ENCODE results near the gene NPHP1.
"Not testable (repeated sequence)": the region's sequence is repeated elsewhere in the genome, so short reads cannot be mapped to it uniquely, and the experiment has no call there.

NPHP1 gene

DNA sequence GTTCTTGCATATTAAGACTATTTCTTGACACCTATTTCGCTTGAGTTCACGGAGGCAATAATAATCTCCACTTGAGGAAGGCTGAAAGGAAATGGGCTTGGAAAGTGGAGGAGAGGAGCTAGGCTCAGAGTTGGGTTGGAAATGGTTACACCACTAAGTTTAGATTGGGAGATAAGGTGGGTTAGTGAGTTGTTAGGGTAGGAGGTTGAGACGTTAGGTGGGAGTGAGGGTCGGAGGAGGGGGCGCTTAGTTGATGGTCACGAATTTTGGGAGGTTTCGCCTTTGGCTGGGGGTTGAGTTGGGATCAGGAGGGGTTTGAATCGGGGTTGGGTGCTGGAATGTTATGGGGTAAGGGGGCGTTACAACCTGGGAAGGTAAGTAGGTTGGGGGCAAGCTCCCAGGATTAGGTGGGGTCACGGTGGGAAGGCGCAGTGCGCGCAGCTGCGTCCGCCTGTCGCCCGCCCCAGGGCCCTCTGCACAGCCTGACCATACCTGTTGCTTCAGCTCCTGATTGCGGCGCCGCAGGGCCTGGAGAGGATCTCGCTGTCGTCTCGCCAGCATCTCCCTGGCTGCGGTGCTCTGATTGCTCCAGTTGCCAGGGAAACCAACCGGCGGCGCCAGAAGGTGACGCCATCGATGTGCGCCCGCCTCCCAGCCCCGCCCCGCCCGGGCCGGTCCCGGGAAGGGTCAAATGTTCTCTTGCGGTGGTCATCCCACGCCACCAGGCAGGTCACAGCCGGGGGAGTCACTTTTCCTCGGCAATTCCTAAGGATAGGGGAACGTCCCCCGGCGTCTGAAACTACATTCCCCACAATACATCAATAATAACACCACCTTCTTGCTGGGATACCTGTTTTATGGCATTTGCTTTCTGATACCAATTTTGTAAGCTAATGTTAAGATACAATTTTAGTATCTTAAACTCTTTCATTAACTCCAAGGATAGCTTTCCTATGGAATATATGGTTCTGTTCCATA is at the start of gene NPHP1:
Gene NPHP1, minus strand, starts transcription at position 606 of the 978 bp plus-strand sequence. Its CDS starts 45 bp downstream, at position 561.
- peak; percentile 64 to 85 for DNase-seq

- not testable (repeated sequence) for DNase-seq
Measured at GRCh38 chr2:110248081-110248795, 43.4 kb upstream of the NPHP1 start.

DNA sequence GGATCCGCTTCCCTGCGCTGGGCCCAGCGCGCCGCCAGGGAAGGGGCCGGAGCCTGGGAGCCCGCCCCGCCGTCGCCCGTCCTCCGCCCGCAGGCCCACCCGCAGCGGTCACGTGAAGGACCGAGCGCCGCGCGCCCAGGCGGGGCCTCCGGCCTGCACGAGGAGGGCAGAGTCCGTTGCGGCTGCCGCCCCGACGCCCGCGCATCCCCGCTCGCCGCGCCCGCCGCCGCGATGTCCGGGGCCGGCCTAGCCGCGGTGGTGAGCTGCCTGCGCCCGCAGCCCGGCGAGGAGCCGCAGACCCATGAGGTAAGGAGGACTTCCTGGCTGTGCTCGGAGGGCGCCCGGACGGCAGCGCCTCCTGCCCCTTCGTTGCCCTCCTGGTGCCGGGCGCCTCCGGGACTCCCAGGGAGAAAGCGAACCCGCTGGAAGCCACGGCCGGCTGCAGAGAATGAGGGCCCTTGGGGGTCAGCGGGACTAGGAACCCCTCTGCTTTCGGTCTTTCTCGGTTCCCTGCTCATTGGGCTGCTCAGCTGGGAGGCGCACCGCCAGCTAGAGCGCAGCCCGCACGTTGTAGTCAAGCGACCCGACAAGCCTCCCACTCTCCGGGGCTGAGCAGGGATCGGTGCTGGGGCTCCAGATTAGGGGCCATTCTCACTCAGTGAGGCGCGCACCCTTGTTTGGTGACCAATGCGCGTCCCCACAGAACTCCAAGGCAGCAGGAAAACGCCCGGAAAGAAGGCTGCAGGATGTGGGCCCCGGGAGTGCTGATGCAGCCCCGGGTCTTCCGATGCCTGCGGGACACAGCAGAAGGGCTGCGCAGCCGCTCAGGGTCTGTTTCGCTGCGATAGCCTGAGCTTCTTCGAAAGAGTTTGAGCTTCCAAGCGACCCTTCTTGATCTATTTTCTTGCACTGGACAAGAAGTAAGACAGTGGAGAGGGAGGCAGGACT is 40.9 kb upstream of the NPHP1 start:
- DNase-seq = not testable (repeated sequence)

DNA sequence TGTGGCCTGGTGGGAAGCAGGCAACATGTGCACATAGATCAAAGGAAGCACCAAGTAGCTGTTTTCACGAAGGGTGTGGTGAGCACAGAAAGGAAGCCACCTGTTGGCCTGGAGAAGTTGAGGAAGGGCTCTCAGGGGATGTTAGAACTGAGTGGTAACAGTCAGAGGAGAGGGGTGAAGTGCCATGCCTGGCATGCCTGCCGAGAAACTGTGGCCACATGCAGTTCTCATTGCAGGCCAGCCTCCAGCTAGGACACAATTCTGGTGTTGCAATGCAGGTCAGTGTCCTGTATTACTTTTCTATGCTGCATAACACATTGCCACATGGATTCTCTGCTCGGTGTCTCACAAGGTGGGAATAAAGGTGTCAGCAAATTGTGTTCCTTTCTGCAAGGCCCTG is 38.5 kb upstream of the NPHP1 start:
- DNase-seq = not testable (repeated sequence)

DNA sequence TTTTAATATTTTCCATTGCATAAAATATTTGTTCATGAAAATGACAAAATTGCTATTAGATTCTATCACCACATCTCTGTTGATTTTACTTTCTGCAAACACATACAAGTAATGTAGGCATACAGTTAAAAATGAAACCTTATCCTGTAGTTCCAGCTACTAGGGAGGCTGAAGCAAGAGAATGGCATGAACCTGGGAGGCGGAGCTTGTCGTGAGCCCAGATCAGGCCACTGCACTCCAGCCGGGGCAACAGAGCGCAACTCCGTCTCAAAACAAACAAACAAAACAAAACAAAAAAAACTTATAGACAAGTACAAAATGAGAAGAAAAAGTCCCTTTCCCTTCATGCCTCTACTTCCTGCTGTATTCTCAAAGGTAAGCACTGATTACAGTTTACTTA is 29.7 kb upstream of the NPHP1 start:
- not testable (repeated sequence) for DNase-seq

DNA sequence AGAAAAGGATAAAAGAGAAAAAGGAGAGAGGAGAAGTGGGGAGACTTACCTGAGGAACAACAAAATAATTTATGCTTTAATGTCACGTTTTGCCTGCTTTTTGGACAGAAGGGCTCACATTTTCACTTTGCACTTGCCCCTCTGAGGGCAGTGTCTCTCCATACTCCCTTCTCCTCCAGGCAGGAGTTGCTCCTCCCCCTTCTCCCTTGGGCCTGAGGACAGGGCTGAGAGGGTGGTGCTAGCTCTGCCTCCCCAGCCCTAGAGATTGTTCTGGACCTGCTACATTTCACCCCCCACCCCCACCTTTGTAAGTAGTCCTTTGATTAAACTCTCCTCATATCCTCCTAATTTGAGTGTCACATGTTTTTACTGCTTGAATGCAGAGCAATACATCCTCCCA is 25.1 kb upstream of the NPHP1 start:
- DNase-seq = not testable (repeated sequence)

GRCh38 chr2:110222626-110223025 is 17.8 kb upstream of the NPHP1 start:
- DNase-seq = not testable (repeated sequence)

GRCh38 chr2:110221938-110222337 is 17.1 kb upstream of the NPHP1 start:
- DNase-seq = no peak

DNA sequence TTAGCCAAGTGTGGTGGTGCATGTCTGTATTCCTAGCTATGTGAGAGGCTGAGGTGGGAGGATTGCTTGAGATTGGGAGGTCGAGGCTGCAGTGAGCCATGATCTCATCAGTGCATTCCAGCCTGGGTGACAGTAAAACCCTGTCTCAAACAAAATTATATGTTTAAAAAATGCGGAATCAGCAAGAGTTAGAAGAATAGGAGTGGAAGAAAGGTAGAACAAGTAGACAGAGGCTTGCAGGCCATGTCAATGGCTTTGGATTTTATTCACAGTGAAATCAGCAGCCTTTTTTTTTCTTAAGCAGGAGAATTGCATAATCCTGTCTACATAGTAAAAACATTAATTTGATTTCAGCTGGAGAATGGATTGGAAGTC is 15.4 kb upstream of the NPHP1 start:
- no peak for DNase-seq

GRCh38 chr2:110219496-110220189 is 14.8 kb upstream of the NPHP1 start:
- no peak for DNase-seq

DNA sequence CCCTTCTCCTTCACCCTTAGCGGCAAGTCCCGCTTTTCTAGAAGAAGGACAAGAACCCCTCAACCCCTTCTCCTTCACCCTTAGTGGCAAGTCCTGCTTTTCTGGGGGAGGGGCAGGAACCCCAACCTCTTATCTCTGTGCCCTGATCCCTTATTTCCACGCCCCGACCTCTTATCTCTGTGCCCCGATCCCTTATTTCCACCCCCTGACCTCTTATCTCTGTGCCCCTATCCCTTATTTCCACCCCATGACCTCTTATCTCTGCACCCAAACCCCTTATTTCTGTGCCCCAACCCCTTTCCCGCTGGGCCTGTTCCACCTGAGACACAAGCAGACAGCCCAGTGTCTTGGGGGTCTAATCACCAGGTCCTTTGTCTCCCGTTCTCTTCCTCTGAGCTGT is 14.1 kb upstream of the NPHP1 start:
- not testable (repeated sequence) for DNase-seq

DNA sequence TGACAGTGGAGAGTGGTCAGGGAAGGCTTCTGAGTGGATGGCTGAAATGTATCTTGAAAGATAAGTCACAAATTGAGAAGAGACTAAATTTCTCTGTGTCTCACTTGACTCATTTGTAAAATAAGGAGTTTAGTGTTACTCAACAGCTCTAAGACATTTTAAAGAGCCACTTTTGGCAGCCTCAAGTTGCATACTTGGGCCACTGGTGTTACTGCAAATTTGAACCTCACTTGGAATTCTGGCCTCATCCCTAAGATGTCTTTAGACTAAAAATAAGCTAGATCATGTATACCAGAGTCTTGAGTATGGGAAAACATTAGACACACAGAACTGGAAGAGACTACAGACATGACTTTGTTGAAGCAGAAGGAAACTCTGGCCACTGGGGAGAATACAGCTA is 12.0 kb upstream of the NPHP1 start:
- no peak for DNase-seq

DNA sequence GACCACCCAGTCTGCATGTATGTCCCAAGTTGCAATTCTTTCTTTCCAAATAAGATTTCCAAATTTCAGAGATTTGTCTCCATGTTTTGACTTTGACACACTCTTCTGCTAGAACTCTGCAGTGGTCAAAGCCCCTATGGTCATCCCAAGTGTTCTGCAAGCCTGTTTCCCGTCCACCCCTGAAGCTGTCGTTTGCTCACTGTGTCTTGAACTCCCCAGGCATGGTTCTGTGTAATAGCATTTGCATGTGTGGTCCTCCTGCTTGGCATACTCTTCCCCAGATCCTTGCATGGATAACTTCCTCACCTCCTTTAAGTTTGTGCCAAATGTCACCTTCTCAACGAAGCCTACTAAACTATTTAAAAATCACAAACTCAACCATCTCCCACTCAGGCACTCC is 11.4 kb upstream of the NPHP1 start:
- DNase-seq = no peak

DNA sequence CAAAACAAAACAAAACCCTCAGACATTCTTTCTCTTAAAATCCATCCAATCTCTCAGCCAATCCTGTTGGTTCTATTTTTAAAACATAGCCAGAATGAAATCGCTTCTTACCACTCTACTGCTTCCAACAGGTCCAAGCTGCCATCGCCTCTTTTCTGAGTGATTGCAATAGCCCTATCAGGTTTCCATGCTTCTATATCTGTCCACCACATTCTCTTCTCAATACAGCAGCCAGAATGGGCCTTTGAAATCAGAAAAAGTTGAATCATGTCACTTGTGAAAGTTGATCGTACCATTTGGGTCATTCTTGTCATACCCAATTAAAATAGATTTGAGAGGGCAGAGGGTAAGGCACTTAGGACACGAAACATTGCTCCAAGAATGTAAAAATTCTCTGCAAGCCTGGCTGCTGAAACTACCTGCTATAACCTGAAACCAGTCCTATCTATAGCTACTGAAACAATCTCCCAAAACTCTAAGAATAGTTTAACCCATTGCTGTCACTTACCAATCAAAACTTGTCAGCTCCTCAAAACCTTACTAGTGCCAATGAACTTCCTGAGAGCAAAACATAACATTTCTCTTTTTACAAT is 10.8 kb upstream of the NPHP1 start:
- DNase-seq = no peak

DNA sequence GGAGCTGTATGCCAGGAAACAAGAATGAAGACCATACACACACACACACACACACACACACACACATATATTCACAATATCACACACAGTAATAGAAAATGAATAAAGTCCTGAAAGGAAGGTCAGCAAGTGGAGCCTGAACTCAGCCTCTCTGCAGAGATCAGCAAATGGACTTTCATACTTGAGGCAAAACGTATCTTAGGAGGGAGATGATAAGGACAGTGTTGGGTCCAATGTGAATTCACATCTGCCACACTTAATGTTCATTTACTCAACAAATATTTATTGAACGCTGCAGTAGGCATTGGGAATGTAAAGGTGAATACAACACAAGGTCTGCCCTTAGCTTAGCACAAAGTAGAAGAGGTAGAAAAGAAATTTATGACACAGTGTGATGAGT is 10.3 kb upstream of the NPHP1 start:
- DNase-seq = no peak

GRCh38 chr2:110213522-110213921 is 8.7 kb upstream of the NPHP1 start:
- DNase-seq = not testable (repeated sequence)

- DNase-seq = peak; percentile 47 to 70
Measured at GRCh38 chr2:110211938-110212858, 7.4 kb upstream of the NPHP1 start, which contains the start of gene MTLN. Gene MTLN, minus strand, starts transcription at chr2:110212547. Its CDS starts 22 bp downstream, at chr2:110212525.

DNA sequence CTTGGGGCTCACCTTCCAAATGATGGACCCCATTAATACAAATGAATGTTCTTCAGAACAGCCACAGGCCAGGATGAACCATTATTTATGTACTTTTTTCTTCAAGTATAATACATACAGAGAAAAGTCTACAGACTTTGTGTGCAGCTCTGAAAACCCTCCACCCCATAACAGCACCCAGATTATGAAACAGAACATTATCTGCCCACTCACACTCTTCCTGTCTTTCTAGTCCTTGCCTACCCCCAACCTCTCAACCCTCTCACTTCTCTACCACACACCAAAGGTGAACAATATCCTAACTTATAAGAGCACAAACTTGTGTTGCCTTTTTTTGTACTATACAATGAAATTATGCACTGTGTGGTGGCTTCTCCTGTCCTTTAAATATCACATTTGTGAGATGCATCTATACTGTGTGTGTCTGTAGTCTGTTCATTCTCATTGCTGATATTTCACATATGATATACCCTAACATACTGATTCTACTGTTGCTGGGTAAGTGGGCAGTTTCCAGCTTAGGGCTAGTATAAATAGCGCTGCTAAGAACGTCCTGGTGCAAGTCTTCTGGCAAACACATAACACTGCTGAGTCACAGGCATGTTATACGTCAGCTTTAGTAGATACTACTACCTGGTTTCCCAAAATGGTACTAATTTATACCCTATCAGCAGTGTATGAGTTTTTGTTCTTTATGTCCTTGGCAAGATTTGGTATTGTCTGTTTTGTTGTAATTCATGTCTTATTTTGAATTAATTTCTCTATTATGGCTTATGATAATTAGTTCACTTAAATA is 1.0 kb upstream of the NPHP1 start:
- DNase-seq = no peak

DNA sequence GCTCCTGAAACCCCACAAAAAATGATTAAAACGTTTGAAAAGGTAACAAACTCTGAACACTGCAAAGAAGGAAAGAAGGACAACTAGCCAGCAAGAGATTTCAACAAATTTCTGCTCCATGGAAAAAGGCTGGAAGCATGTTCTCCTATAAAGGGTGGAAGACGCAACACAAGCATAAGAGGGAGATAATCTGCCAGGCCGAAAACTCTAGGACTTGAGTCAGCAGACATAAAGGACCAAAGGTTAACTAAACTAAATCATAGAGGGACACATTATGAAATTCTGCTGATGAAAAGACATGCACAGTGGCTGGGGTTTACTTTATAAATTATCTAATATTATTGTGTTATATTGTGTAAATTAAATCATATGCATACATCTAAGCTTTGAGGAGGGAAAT is 6.8 kb downstream of the NPHP1 start:
- no peak for DNase-seq

GRCh38 chr2:110197452-110197851 is 7.4 kb downstream of the NPHP1 start:
- no peak for DNase-seq
